WTC11 (cell line): ENCODE data around the gene CASP2. TPM values are rescaled to one million over a fixed set of nuclear protein-coding genes. Genes with fewer than 3 reads are reported as not detected.

ENCODE experiments used
- ATAC-seq: fragments of 200-7000 bp; cut with Tn5 transposase; 2 replicates; pipeline ENCODE4 v1.10.0; 2021; ENCODE audit warnings: mild to moderate bottlenecking, moderate library complexity
- CTCF ChIA-PET: fragments of 300-600 bp; sonication (Branson Sonifier 250); formaldehyde crosslinking; loops from one replicate; lab custom pipeline; 2021; ENCODE audit warnings: antibody characterized with exemption; lab: Charles Lee
- POLR2A ChIA-PET: fragments of 350-600 bp; sonication (Branson Sonifier 250); formaldehyde crosslinking; loops from one replicate; lab custom pipeline; 2021; ENCODE audit warnings: antibody characterized with exemption; lab: Charles Lee
- DNase-seq: peaks from one replicate; pipeline ENCODE4 v3.0.0; 2021; ENCODE audit warnings: low spot score
- H3K27ac Mint-ChIP-seq: 2 replicates; pipeline ENCODE4 v1.8.0; 2021; ENCODE audit warnings: mixed read lengths
- H3K27me3 Mint-ChIP-seq: 2 replicates; pipeline ENCODE4 v1.8.0; 2021; ENCODE audit warnings: low read depth, mild to moderate bottlenecking, moderate library complexity, mixed read lengths
- H3K36me3 Mint-ChIP-seq: 2 replicates; pipeline ENCODE4 v1.8.0; 2021; ENCODE audit warnings: mixed read lengths
- H3K4me1 Mint-ChIP-seq: 2 replicates; pipeline ENCODE4 v1.8.0; 2022; ENCODE audit warnings: mixed read lengths
- H3K4me3 Mint-ChIP-seq: 2 replicates; pipeline ENCODE4 v1.8.0; 2021; ENCODE audit warnings: mild to moderate bottlenecking, moderate library complexity, mixed read lengths
- H3K9me3 Mint-ChIP-seq: 2 replicates; pipeline ENCODE4 v1.8.0; 2021; ENCODE audit warnings: mixed read lengths
- ATF1 ChIP-seq: sonication (generic); formaldehyde crosslinking; IDR thresholded peaks from 2 replicates; pipeline ENCODE4 v1.8.1; 2023; ENCODE audit warnings: mild to moderate bottlenecking, moderate library complexity, missing genetic modification reagents
- ATF6 ChIP-seq: sonication (generic); formaldehyde crosslinking; IDR thresholded peaks from 2 replicates; pipeline ENCODE4 v1.8.1; 2023; ENCODE audit warnings: mild to moderate bottlenecking, missing genetic modification reagents
- FOXP1 ChIP-seq: sonication (generic); formaldehyde crosslinking; IDR thresholded peaks from 2 replicates; pipeline ENCODE4 v1.8.0; 2022; ENCODE audit warnings: missing genetic modification reagents, mild to moderate bottlenecking, moderate library complexity, borderline replicate concordance
- MXD4 ChIP-seq: fragments of 250-450 bp; sonication (Bioruptor Pico); IDR thresholded peaks from 2 replicates; pipeline ENCODE4 v1.8.0; 2021; ENCODE audit warnings: mild to moderate bottlenecking, moderate library complexity, borderline replicate concordance
- MYBL2 ChIP-seq: sonication (generic); formaldehyde crosslinking; IDR thresholded peaks from 2 replicates; pipeline ENCODE4 v1.8.1; 2023; ENCODE audit warnings: mild to moderate bottlenecking, moderate library complexity, missing genetic modification reagents
- NR3C1 ChIP-seq: sonication (generic); formaldehyde crosslinking; conservative IDR thresholded peaks from 2 replicates; pipeline ENCODE4 v1.8.1; 2023; ENCODE audit warnings: low read depth, mild to moderate bottlenecking, missing genetic modification reagents
- PRRX2 ChIP-seq: fragments of 250-450 bp; sonication (Bioruptor Pico); IDR thresholded peaks from 2 replicates; pipeline ENCODE4 v1.8.0; 2021; ENCODE audit warnings: mild to moderate bottlenecking
- RORB ChIP-seq: fragments of 250-450 bp; sonication (Bioruptor Pico); IDR thresholded peaks from 2 replicates; pipeline ENCODE4 v1.9.0; 2021; ENCODE audit warnings: mild to moderate bottlenecking
- USF1 ChIP-seq: sonication (generic); formaldehyde crosslinking; IDR thresholded peaks from 2 replicates; pipeline ENCODE4 v1.8.0; 2022; ENCODE audit warnings: mild to moderate bottlenecking, missing genetic modification reagents
- ZBTB21 ChIP-seq: sonication (generic); formaldehyde crosslinking; IDR thresholded peaks from 2 replicates; pipeline ENCODE4 v1.8.1; 2023; ENCODE audit warnings: mild to moderate bottlenecking, missing genetic modification reagents, borderline replicate concordance
- ZNF219 ChIP-seq: sonication (generic); formaldehyde crosslinking; IDR thresholded peaks from 2 replicates; pipeline ENCODE4 v1.8.0; 2023; ENCODE audit warnings: missing genetic modification reagents, mild to moderate bottlenecking, borderline replicate concordance
- ZNF263 ChIP-seq: sonication (generic); formaldehyde crosslinking; IDR thresholded peaks from 2 replicates; pipeline ENCODE4 v1.8.1; 2022; ENCODE audit warnings: low read depth, mild to moderate bottlenecking, moderate library complexity, missing genetic modification reagents
- total RNA-seq: library from RNA; stranded (reverse); gene quantifications from 3 replicates; pipeline ENCODE4 v1.2.3, GENCODE V29; 2021
- TF ChIP-seq, protein P1 (sequence below): fragments of 250-450 bp; sonication (Bioruptor Pico); IDR thresholded peaks from 2 replicates; pipeline ENCODE4 v2.1.2; 2022; ENCODE audit warnings: mild to moderate bottlenecking, moderate library complexity
- TF ChIP-seq, protein P2 (sequence below): fragments of 250-450 bp; sonication (Bioruptor Pico); IDR thresholded peaks from 2 replicates; pipeline ENCODE4 v1.9.0; 2021; ENCODE audit warnings: mild to moderate bottlenecking, borderline replicate concordance
- TF ChIP-seq, protein P3 (sequence below): sonication (generic); formaldehyde crosslinking; IDR thresholded peaks from 2 replicates; pipeline ENCODE4 v1.8.1; 2022; ENCODE audit warnings: mild to moderate bottlenecking, moderate library complexity, missing genetic modification reagents
- TF ChIP-seq, protein P4 (sequence below): sonication (generic); formaldehyde crosslinking; IDR thresholded peaks from 2 replicates; pipeline ENCODE4 v1.8.1; 2022; ENCODE audit warnings: low read depth, mild to moderate bottlenecking, moderate library complexity, missing genetic modification reagents, borderline replicate concordance

CASP2 gene
- total RNA-seq, 1 experiment from 2014 or later = 35.4 TPM

DNA sequence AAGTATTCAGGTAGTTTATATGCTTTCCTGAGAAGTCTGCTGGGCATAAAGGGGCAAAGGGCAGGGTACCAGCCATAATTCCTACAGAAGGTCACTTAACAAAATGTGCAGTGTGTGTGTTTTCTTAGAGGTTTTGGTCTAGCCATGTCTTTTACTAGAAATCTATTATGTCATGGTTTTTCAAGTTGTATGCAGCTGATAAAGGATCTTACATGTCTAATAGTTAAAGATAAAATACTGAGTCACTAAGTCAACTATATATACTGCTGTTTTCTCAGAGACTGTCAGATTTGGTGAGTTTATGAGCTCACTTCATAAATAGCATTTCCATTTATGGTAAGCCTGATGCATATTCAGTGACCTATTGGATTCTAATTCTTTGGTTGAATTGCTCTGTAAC, 7.7 kb downstream of the CASP2 start:
- ATAC-seq (no peak), DNase-seq (no peak)
- Mint-ChIP-seq H3K27ac (no peak overlapping the region), H3K9me3 (no peaks in the 10 kb centered on the region), H3K36me3 (peaks cover 90% of the 10 kb centered on the region), H3K4me3 (no peak overlapping the region)
- POLR2A ChIA-PET = no interaction called here
- CTCF ChIA-PET = interaction anchor here (0.6 to 1.6 kb wide), 3 partner anchors 9 to 339 kb away, joined by 3 to 5 read pairs (median 4); no protein-coding TSS in a partner anchor
- TF ChIP-seq, protein P1, sequence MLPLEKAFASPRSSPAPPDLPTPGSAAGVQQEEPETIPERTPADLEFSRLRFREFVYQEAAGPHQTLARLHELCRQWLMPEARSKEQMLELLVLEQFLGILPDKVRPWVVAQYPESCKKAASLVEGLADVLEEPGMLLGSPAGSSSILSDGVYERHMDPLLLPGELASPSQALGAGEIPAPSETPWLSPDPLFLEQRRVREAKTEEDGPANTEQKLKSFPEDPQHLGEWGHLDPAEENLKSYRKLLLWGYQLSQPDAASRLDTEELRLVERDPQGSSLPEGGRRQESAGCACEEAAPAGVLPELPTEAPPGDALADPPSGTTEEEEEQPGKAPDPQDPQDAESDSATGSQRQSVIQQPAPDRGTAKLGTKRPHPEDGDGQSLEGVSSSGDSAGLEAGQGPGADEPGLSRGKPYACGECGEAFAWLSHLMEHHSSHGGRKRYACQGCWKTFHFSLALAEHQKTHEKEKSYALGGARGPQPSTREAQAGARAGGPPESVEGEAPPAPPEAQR (CRISPR knock-in tag) = no peak
- TF ChIP-seq, protein P2, sequence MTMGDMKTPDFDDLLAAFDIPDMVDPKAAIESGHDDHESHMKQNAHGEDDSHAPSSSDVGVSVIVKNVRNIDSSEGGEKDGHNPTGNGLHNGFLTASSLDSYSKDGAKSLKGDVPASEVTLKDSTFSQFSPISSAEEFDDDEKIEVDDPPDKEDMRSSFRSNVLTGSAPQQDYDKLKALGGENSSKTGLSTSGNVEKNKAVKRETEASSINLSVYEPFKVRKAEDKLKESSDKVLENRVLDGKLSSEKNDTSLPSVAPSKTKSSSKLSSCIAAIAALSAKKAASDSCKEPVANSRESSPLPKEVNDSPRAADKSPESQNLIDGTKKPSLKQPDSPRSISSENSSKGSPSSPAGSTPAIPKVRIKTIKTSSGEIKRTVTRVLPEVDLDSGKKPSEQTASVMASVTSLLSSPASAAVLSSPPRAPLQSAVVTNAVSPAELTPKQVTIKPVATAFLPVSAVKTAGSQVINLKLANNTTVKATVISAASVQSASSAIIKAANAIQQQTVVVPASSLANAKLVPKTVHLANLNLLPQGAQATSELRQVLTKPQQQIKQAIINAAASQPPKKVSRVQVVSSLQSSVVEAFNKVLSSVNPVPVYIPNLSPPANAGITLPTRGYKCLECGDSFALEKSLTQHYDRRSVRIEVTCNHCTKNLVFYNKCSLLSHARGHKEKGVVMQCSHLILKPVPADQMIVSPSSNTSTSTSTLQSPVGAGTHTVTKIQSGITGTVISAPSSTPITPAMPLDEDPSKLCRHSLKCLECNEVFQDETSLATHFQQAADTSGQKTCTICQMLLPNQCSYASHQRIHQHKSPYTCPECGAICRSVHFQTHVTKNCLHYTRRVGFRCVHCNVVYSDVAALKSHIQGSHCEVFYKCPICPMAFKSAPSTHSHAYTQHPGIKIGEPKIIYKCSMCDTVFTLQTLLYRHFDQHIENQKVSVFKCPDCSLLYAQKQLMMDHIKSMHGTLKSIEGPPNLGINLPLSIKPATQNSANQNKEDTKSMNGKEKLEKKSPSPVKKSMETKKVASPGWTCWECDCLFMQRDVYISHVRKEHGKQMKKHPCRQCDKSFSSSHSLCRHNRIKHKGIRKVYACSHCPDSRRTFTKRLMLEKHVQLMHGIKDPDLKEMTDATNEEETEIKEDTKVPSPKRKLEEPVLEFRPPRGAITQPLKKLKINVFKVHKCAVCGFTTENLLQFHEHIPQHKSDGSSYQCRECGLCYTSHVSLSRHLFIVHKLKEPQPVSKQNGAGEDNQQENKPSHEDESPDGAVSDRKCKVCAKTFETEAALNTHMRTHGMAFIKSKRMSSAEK = no peak
- TF ChIP-seq FOXP1 (CRISPR knock-in tag) = no peak
- no peak for TF ChIP-seq RORB (CRISPR knock-in tag)
- no peak for TF ChIP-seq MXD4
- TF ChIP-seq ZNF219 (CRISPR knock-in tag) = no peak
- TF ChIP-seq, all 79 proteins: peak for 0
- H3K27me3 Mint-ChIP-seq = no peaks in the 10 kb centered on the region
- no peaks in the 10 kb centered on the region for H3K4me1 Mint-ChIP-seq

DNA sequence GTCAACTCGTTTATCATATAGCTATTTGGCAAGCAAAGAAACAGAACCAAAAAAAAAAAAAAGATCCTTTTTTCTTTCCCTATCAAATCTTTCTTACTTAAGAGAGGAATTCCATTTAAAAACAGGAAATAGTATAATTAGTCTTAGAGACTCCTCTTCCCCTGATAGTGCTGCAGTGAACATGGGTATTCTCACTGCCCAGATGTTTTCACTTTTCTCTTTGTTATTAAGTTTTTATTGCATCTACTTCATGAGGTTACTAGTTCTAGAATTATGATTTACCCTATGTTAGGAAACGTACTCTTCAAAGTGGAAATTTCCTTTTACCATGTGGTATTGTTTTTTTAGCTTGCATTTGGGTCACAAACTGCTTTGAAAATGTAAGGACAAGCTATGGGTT, 8.5 kb downstream of the CASP2 start:
- Mint-ChIP-seq H3K36me3 (peaks cover 90% of the 10 kb centered on the region), H3K9me3 (no peaks in the 10 kb centered on the region)
- TF ChIP-seq, protein P2 = no peak
- no peak for TF ChIP-seq PRRX2
- no peak for TF ChIP-seq NR3C1 (CRISPR knock-in tag)
- TF ChIP-seq, protein P3, sequence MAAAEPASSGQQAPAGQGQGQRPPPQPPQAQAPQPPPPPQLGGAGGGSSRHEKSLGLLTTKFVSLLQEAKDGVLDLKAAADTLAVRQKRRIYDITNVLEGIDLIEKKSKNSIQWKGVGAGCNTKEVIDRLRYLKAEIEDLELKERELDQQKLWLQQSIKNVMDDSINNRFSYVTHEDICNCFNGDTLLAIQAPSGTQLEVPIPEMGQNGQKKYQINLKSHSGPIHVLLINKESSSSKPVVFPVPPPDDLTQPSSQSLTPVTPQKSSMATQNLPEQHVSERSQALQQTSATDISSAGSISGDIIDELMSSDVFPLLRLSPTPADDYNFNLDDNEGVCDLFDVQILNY (CRISPR knock-in tag) = no peak
- no peak for TF ChIP-seq ATF1 (CRISPR knock-in tag)
- TF ChIP-seq MYBL2 (CRISPR knock-in tag) = no peak
- TF ChIP-seq ZNF263 (CRISPR knock-in tag) = no peak
- no peak for TF ChIP-seq USF1 (CRISPR knock-in tag)
- TF ChIP-seq ZBTB21 (CRISPR knock-in tag) = no peak
- TF ChIP-seq ATF6 (CRISPR knock-in tag) = no peak
- TF ChIP-seq, protein P4, sequence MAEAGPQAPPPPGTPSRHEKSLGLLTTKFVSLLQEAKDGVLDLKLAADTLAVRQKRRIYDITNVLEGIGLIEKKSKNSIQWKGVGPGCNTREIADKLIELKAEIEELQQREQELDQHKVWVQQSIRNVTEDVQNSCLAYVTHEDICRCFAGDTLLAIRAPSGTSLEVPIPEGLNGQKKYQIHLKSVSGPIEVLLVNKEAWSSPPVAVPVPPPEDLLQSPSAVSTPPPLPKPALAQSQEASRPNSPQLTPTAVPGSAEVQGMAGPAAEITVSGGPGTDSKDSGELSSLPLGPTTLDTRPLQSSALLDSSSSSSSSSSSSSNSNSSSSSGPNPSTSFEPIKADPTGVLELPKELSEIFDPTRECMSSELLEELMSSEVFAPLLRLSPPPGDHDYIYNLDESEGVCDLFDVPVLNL (CRISPR knock-in tag) = no peak

More for the DNA sequence above, 8.5 kb downstream of the CASP2 start:
- CTCF ChIA-PET = interaction anchor here (0.6 to 1.6 kb wide), 4 partner anchors 8 to 340 kb away, joined by 3 to 5 read pairs (median 4); no protein-coding TSS in a partner anchor
- no peaks in the 10 kb centered on the region for H3K4me1 Mint-ChIP-seq
- ATAC-seq = no peak
- no peak overlapping the region for H3K27ac Mint-ChIP-seq
- POLR2A ChIA-PET = interaction anchor here (0.8 kb wide), 1 partner anchor 8 kb away, joined by 3 read pairs; the partner anchor contains the start of gene CASP2
- DNase-seq = no peak
- no peak overlapping the region for H3K4me3 Mint-ChIP-seq
- H3K27me3 Mint-ChIP-seq = no peaks in the 10 kb centered on the region
